Activated T-cell treated with anti-CD3 and anti-CD28 coated beads, Interleukin-2, amount 50 U/mL, for 1 hour (primary cell): ENCODE results near the gene FBXO41.

Source experiments
- DNase-seq: peaks from one replicate; pipeline ENCODE4 v3.0.0-alpha.2; 2020

Gene FBXO41

DNA sequence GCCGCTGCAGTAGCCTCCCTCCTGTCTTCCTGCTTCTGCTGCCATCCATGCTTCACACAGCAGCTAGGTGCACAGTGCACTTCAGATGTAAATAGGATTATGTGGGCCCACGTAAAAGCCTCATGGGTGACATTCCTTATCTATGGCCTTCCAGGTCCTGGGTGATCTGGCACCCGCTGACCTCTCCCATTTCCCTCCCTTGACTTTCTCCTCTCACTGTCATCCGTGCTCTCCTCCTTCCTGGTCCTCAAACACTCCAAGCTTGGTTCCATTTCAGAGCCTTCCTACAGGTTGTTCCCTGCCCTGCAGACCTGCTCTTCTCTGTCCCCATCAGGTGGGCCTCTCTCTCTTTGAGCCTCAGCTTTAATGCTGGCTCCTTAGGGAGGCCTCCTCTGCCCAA, 74.3 kb downstream of the FBXO41 start:
- DNase-seq, result no peak

GRCh38 chr2:73208258-73208657, 76.0 kb downstream of the FBXO41 start:
- DNase-seq, result no peak

DNA sequence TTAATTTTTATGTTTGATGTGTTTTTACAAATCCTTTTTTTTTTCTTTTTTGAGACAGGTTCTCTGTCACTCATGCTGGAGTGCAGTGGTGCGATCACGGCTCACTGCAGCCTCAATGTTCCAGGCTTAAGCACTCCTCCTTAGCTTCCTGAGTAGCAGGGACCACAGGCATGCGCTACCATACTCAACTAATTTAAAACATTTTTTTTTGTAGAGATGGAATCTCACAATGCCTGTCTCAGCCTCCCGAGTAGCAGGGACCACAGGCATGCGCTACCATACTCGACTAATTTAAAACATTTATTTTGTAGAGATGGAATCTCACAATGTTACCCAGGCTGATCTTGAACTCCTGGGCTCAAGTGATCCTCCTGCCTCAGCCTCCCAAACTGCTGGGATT, 78.7 kb downstream of the FBXO41 start:
- DNase-seq, result no peak
